K562 treated with DMSO at 1 percent for 4 hours (cell line): ENCODE results near the gene HHATL. TPM values are rescaled to one million over a fixed set of nuclear protein-coding genes. Genes with fewer than 3 reads are reported as not detected.

ENCODE experiments used
- total RNA-seq: library from RNA; unstranded; fragments of 300-600 nt; gene quantifications from 2 replicates; pipeline ENCODE4 v1.2.3, GENCODE V29; 2022; ENCODE audit not compliant: insufficient read depth

Gene HHATL, protein sequence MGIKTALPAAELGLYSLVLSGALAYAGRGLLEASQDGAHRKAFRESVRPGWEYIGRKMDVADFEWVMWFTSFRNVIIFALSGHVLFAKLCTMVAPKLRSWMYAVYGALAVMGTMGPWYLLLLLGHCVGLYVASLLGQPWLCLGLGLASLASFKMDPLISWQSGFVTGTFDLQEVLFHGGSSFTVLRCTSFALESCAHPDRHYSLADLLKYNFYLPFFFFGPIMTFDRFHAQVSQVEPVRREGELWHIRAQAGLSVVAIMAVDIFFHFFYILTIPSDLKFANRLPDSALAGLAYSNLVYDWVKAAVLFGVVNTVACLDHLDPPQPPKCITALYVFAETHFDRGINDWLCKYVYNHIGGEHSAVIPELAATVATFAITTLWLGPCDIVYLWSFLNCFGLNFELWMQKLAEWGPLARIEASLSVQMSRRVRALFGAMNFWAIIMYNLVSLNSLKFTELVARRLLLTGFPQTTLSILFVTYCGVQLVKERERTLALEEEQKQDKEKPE
- total RNA-seq: not detected in 2 replicates

DNA sequence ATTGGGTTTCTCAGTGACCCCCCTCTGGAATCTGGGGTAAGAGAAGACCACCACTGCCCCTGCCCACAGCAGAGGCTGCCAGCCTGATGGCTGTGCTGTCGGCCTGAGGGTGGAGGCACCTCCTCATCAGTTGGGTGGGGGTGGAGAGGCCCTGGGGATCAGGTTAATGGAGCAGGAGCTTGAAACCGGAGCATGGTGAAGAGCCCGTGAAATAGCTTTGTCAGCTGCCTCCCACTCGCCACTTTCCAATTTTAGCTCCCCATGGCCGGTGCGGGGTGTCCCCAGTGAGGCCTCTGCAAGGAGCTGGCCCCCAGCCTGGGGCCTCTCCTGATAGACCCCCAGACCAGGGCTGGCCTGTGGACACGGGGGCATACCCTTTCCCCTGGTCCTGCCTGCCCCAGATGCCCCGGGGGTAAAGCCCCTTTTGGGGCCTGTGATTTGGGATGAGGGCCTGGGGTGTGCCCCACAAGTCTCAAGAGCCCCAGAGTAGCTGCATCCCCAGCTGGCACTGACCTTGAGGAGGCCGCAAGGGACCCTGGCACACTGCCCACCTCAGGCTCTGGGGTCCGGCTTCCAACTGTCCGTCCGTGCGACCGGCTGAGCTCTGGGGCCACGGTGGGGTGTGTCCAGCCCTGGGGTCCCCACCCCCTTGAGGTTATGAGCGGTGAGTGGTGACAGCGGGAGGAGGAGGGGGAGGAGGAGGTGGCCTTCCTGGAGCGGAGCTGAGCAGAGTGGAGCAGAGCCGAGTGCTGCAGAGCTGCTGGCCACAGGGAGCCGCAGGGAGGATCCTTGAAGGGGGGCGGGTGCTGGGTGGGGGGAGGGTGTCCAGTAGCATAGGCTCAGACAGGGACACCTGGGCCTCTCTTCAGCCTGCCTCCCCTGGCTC lies at the start of gene HHATL:
HHATL (minus strand) TSS at position 733 of the 886 bp plus-strand sequence. CDS start 1,972 bp downstream, outside the sequence.

DNA sequence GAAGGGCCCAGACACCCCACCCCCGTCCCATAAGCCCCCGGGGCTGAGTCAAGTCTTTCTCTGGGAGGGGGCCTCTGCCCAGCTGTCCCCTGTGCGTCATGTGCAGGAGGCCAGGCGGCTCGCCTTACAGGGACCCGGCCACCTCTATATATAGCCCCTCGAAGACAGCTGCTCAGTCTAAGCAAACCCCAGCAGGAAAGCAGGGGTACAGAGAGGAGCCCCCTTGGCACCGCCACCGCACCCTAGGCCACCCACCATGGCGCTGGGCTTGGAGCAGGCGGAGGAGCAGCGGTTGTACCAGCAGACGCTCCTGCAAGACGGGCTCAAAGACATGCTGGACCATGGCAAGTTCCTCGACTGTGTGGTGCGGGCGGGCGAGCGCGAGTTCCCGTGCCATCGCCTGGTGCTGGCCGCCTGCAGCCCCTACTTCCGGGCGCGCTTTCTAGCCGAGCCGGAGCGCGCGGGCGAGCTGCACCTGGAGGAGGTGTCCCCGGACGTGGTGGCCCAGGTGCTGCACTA lies 17.2 kb downstream of the HHATL start, which contains the start of gene KLHL40:
KLHL40 (plus strand) TSS at position 175 of the 519 bp plus-strand sequence; CDS start at position 257, 82 bp downstream.

DNA sequence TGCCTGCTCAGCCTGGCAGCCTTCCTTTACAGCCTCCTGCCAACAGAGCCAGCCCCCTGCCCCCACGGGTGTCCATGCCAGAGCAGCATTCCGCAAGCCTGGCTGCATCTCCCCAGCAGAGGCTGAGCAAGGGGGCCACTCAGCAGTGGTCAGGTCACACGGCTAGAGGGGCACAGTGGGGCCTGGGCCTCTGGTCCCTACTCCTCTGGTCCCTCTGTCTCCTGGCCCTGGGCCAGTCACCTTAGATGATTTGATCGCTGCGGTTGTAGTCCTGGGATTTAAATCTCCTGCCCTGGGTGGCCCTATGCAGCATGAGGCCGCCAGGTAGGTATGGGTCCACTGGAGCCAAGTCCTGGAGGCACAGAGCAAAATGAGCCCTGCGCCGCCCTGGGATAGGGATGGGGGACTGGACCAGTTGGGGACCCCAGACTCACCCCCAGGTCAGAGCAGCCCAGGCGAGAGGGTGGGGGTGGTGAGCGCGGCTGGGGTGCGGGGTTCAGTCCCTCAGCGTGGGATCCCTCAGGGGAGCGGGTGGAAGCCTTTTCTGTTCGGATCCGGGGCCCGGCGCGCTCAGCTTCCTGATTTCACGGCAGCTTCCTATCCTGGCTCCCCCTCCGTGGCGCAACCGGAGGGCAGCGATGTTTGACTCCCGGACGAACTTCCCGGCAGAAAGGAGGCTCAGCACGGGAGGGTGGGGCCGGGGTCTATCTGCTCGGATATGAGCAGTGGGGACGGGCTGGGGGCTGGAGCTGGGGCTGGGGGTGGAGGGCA lies 48.9 kb downstream of the HHATL start, which contains the start of gene ZBTB47:
ZBTB47 (plus strand) TSS at position 138 of the 771 bp plus-strand sequence. CDS start 4,659 bp downstream, outside the sequence.

Other genes starting within 250 kb of the HHATL start
- not detected in 2 replicates for gene VIPR1, start 200.2 kb downstream of the HHATL start, total RNA-seq
- 43.6 and 52.1 TPM in 2 replicates for gene SEC22C, start 120.8 kb downstream of the HHATL start, total RNA-seq
- gene SS18L2, start 111.9 kb downstream of the HHATL start, total RNA-seq: 66.5 and 70.0 TPM in 2 replicates
- 12.3 and 23.8 TPM in 2 replicates for gene NKTR, start 102.1 kb downstream of the HHATL start, total RNA-seq
- gene ZBTB47, start 49.1 kb downstream of the HHATL start, total RNA-seq: 0.71 and 0.89 TPM in 2 replicates
- not detected in 2 replicates for gene KLHL40, start 17.3 kb downstream of the HHATL start, total RNA-seq
- 1.1 and 1.2 TPM in 2 replicates for gene CCDC13, start 70.5 kb upstream of the HHATL start, total RNA-seq
- 123 and 145 TPM in 2 replicates for gene HIGD1A, start 101.7 kb upstream of the HHATL start, total RNA-seq
- gene ACKR2, start 106.6 kb upstream of the HHATL start, total RNA-seq: not detected in 2 replicates
- not detected in 2 replicates for gene CYP8B1, start 173.1 kb upstream of the HHATL start, total RNA-seq
- gene ZNF662, start 203.3 kb upstream of the HHATL start, total RNA-seq: 0.67 TPM in 1 of 2 replicates, not detected in the other